Amniotic epithelial cell (primary cell): ENCODE results near the gene TMEM258.

Source experiments
- DNase-seq: peaks from one replicate; pipeline ENCODE4 v3.0.0-alpha.2; 2010; ENCODE audit warnings: low read depth

TMEM258 gene

DNA sequence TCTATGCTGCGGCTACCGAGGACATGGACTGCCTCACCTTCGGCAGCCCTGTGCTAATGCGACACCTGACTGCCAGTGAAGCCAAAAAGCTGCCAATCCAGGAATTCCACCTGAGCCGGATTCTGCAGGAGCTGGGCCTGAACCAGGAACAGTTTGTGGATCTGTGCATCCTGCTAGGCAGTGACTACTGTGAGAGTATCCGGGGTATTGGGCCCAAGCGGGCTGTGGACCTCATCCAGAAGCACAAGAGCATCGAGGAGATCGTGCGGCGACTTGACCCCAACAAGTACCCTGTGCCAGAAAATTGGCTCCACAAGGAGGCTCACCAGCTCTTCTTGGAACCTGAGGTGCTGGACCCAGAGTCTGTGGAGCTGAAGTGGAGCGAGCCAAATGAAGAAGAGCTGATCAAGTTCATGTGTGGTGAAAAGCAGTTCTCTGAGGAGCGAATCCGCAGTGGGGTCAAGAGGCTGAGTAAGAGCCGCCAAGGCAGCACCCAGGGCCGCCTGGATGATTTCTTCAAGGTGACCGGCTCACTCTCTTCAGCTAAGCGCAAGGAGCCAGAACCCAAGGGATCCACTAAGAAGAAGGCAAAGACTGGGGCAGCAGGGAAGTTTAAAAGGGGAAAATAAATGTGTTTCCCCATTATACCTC, 3.6 kb upstream of the TMEM258 start:
- no peak for DNase-seq

DNA sequence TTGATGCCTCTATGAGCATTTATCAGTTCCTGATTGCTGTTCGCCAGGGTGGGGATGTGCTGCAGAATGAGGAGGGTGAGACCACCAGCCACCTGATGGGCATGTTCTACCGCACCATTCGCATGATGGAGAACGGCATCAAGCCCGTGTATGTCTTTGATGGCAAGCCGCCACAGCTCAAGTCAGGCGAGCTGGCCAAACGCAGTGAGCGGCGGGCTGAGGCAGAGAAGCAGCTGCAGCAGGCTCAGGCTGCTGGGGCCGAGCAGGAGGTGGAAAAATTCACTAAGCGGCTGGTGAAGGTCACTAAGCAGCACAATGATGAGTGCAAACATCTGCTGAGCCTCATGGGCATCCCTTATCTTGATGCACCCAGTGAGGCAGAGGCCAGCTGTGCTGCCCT, 3.1 kb upstream of the TMEM258 start:
- DNase-seq, result no peak

DNA sequence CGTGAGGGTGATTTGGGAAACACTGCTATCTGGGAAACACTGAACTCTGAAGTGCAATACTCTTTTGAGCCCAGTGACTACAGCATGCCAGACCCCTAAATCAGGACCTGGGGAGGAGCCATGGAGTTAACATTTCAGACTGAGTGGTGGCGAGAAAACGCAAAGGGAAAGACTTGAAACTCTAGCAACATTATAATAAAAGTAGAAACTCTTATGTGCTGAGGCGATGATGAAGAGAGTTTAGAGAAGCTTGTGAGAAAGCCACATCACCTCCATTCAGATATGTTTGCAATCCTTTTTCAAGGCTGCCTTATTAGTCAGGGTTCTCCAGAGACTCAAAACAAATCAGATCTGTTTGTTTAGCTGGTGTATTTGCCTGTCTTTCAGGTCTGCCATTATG, 2.2 kb upstream of the TMEM258 start:
- no peak for DNase-seq

DNA sequence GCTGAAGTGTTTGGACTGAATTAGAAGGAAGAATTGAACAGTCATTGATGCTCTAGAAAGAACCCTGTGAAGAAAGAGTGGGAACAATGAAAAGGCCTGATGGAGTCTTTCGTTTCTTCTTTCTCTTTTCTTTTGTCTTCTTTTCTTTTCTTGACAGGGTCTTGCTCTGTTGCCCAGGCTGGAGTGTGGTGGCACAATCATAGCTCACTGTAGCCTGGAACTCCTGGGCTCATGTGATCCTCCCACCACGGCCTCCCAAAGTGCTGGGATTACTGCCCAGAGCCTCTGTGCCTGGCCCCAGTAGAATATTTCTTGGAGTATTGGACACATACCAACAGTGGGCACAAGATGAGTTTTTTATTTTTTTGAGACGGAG, 1.4 kb upstream of the TMEM258 start:
- DNase-seq, result no peak

DNA sequence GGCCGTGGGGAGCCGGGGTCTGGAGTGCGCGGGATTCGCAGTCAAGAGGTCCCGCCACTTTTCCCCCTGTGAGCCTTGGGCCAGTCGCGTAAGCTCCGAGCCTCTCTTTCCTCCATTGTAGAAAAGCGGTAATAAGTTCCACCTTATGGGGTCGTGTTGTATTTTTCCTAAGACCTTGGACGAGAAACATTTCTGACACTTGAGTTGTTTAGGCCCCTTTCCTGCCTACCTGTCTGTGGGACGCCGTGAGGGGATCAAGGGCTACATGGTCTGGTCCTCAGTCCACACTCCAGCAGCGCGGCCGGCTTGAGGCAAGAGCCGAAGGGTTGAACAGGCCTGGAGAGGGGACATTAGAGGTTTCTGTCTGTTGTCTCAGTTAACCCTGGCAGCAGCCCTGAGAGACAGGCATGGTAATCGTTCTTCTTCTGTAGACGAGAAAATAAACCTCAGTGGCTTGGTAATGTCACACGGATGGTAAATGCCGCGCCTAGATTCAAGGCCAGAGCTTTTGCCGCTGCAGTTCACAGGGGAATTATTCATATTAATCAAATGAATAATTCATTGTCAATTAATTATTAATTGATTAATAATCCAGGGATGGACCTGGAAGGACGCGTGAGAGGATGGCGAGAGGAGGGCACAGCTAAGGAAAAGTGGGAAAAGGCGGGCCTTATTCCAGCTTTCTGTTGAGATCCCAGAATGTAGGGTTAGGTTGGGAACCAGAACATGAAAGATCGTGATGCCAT, 857 bp upstream of the TMEM258 start:
- no peak for DNase-seq

DNA sequence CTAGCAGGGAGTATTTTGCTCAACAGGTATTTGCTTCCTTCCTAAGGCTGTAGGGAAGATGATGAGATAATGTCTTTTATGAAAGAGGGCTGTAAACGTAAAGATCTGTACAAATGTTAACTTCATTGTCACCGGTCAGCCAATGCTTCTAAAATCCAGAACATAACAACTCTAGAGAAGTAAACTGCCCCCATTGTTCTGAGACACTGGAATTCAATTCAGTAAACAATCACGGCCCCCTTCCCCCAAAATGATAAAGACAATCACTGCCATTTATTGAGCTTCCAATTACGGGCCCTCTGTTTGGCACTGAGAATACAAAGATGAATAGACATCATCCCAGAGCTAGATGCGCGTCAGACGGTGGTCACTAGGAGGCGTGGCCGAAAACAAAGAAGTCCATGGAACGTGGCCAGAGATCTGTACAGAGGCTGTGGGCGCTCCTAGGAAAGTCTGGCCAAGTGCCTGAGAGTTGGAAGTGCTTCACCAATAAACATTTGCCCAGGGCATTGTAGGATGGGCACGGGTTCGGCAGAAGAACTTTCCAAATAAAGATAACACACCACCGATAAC, 576 bp downstream of the TMEM258 start:
- peak; percentile 89 for DNase-seq

DNA sequence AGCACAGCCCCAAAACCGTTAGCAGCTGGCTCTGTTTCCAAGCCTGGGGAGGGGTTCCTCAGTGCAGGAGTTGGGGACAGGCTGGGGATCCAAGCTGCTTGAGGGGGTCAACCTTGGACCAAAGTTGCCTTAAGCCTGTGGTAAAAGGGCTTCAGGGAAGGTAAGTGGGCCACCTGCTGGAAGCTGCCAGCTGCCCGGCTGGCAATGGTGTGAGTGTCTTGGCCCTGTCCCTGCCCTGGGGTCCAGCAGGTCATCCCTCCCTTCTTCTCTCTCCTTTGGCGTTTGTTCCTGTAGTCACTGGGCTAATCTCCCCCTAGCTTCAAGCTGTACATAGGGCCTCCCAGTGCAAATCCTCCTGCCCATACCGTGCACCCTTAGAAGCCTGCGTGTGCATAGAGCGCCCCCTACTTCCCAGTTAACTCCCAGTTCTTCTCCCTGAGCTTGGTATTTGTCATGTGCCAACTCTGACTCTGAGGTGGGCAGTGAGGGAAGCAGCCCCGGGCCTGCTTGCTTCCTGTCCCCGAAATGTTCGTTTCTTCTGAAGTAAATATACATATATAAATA, 4.4 kb downstream of the TMEM258 start:
- peak; percentile 89 for DNase-seq

DNA sequence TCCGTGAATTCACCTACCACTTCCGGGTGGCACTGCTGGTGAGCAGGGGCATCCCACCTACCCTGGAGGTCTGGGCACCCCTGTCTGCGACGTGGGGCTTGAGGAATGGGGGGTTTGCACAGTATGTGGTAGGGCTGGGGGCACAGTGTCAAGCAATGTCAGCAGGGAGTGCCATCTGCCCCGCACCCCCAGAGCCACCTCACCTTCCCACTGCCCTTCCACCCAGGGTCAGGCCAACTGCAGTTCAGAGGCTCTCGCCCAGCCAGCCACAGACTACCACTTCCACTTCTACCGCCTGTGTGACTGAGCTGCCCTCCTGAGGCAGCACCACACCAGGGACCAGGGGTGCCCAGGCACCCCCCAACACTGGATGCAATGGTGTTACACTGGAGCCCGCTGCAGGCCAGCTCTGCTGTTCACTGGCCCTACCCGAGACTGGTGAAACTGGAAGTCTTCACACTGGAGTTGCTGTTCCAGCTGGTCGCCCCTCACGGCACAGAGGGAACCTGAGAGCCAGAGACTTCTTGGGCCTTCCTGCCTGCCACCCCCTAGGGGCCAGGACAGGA, 6.5 kb downstream of the TMEM258 start:
- DNase-seq, result no peak

DNA sequence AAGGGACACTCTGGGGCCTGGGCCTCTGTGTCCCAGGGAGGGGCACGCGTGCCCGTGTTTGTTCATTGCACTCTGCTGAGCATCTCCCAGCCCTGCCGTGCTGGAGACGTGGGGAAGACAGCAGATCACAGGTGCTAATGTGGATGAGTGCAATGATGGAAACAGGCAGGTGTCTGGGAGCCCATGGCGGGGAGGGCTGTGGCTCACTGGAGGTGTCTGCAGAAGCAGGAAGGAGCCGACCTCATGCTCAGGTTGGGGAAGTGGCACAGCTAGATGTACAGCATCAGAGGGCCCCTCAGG, 7.9 kb downstream of the TMEM258 start:
- no peak for DNase-seq

DNA sequence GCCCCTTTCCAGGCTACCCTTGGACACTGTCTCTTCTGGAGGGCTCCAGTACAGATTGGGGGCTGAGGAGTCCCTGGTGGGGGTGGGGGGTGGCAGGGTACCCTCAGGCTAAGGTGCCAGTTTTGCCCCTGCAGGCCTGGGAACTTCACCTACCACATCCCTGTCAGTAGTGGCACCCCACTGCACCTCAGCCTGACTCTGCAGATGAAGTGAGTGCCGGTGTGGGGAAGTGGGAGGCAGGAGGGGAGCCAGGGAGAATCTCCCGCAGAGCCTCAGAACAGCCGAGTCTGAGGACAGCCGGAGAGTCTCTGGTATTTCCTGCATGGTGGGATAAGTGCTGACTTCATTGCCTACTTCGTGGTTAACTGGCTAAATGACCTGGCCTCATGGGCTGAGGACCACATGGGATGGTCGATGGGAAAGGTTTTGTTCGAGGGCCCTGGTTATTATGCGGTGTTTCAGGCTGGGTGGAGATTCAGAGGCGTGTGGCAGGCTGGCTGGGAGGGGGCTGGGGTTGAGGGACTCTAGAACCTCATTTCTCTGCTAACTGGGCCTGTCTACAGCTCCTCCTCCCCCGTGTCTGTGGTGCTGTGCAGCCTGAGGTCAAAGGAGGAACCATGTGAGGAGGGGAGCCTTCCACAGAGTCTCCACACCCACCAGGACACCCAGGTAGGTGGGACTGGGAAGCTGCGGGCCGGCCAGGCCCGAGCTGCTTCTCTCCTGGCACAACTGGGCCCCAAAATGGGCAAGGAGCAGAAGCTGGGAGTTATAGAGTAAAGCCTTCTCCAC, 8.5 kb downstream of the TMEM258 start:
- DNase-seq, result peak; percentile 64

DNA sequence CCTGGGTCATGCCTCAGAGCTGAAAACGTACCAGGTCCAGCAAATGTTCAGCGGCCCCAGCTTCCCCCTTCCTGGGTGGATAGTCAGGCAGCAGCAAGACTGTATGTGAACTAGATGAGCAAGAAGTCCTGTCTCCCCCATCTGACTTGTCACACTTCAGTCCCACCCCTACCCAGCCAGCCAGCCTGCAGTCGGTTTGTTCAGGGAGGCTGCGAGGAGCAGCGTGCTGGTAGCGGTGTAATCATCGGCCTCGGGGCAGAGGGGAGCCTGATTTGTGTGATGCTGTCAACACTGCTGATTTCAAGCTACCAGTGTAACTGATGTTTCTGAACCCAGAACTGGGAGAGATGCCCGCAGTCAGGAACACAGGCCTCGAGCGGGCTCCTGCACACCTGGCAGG, 9.6 kb downstream of the TMEM258 start:
- no peak for DNase-seq

DNA sequence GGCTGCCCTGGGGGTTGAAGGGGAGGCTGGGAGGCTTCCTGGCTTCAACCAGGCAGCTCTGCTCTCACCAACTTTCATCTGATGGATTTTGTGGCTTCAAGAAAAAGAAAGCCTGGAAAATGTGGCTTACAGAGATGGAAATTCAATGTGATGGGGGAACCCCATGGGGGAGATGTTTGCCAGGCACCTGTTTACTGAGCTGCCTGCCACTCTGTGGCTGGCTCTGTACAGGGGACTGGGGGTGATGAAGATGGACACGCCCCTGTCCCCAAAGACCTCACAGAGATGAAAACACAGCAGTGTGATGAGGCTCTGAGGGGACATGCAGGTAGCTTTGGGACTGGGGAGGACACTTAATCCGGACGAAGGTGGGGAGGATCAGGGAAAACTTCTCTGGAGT, 10.1 kb downstream of the TMEM258 start:
- DNase-seq, result no peak

DNA sequence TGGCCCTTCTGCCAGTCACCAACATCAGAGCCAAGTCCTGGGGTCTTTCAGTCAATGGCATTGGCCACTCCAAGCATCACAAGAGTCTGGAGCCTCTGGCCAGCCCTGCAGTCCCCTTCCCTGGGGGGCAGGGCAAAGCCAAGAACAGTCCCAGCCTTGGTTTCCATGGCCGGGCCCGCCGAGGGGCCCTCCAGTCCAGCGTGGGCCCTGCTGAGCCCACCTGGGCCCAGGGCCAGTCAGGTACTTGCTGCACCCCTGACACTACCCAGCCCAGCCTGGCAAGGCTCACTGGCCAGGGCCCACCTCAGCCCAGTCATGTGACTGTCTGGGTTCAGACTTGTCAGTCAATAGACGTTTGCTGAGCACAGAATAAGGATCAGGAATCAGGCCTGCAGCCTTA, 10.8 kb downstream of the TMEM258 start:
- no peak for DNase-seq

DNA sequence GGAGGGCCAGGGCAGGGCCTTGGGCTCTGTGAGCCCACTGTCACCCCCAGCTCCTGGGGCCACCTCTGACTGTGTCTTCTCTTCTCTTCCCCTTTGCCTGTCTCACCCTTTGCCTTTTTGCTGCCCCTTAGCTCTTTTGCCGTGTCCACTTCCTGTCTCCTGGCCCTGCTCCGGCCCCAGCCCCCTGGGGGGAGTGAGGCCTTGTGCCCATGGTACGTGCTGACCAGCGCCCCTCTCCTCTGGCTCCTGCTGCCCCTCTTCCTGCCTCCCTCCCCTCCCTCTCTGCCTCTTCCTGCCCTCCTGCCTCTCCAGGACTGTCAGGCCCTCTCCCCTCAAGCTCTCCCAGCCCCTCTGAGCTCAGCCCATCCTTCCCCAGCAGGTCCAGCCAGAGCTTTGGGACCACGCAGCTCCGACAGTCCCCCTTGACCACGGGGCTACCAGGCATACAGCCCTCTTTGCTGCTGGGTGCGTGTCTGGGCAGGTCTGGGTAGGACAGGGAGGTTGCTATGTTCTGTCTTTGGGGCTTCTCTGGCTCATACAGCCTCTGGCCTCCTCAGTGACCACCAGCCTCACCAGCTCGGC, 11.7 kb downstream of the TMEM258 start:
- DNase-seq, result no peak

DNA sequence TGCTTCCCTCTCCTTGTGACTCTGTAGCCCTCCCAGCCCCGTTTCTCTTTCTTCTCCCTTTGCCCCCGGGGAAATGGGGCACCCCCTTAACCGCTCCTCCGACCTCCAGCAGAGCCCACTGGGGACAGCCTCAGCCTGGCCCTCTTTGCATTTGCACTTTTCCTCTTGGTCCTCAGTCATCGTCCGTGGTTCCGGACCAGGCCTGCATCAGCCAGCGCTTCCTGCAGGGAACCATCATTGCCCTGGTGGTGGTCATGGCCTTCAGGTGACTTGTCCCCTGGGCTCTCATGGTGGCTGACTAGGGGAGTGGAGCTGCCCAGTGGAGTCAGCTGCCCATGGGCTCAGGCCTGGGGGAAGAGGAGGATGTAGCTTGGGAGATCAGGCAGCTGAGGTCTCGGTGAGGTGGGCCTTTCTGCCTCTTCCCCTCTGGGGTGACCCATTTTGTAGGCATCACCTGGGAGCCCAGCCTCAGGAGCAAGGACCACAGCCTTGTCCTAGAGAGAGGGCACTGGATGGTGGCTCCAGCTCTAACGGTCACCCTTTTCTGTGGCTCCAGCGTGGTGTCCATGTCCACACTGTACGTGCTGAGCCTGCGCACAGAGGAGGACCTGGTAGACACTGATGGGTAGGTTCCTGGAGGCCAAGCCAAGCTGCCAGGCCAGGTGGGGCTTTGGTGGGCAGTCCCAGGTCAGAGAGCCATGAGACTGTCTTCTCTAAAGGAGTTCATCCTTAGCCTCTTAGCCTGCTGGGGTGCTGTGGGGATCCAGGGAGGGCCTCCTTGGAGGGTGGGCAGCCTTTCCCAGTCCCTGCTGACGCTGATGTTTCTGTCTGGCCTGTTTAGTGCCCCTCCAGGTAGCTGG, 12.5 kb downstream of the TMEM258 start:
- no peak for DNase-seq

DNA sequence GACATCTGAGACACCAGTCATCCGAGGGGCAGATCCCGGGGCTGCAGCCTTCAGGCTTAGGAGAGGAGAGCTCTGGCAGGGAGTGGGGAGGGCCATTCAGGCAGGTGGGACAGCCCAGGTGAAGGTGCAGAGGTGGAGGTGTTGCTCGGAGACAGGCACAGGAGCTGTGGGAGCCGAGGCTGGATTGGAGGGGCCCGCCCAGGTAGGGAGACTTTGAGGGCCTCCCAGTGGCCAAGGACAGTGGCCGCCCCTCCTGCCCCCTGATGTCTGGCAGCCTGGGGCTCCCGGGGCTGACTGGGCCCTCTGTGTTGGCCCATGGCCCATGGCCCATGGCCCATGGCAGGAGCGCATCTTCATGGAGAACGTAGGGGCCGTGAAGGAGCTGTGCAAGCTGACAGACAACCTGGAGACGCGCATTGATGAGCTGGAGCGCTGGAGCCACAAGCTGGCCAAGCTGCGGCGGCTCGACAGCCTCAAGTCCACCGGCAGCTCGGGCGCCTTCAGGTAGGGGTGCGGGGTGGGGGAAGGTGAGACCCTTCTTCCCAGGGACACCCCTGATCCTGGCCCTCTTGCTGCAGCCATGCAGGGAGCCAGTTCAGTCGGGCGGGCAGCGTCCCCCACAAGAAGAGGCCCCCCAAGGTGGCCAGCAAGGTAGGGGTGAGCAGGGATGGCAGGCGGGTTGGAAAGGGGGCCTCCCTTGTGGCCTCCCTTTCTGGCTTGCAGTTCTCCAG, 13.3 kb downstream of the TMEM258 start:
- DNase-seq, result no peak

DNA sequence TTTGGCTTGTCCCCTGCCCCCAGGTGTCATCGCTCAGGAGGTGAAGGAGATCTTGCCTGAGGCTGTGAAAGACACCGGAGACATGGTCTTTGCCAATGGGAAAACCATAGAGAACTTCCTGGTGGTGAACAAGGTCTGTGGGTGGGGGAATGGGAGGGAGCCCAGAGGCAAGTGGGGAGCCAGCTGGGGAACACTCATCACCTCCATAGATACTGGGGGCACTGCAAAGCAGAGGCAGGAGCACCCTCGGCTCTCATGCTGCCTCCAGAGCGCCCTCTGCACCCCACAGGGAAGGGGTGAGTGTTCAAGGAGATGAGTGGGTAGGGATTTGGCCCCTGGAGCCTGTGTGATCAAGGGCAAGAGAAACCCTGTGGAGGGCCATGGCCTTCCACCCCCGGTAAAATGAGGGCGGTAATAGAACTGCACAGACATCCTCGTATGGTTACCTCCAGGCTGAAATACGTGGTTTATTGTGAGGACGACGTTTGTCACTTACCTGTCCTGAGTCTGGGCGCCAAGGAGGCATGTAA, 14.0 kb downstream of the TMEM258 start:
- no peak for DNase-seq

DNA sequence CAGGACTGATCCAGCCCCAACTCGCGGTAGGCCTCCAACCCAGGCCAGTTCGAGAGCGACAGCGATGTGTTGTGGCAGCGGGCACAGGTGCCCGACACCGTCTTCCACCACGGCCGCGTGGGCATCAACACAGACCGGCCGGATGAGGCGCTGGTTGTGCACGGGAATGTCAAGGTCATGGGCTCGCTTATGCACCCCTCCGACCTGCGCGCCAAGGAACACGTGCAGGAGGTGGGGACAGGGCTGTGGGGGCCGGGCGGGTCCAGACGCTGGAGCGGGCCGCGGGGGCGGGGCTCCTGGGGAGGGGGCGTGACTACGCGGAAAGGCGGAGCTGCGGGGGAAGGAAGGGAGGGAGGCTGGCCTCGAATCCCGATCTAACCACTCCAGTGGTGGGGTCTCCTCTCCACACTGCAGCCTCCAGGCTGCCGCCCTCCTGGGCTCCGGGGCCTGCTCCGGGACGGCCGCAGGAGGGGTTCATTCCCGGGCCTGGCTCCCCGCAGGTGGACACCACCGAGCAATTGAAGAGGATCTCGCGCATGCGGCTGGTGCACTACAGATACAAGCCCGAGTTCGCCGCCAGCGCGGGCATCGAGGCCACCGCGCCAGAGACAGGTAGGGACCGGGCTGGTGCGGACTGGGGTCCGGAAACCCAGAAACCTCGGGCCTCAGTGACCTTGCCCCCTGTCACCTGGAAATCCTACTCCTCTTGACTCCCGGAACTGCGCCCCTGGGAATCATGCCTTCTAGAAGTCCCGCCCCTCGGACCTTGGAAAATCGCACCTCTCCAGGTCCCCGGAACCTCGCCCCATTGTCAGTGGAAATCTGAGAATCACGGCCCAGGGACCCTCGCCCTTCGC, 14.9 kb downstream of the TMEM258 start:
- DNase-seq, result peak; percentile 63

DNA sequence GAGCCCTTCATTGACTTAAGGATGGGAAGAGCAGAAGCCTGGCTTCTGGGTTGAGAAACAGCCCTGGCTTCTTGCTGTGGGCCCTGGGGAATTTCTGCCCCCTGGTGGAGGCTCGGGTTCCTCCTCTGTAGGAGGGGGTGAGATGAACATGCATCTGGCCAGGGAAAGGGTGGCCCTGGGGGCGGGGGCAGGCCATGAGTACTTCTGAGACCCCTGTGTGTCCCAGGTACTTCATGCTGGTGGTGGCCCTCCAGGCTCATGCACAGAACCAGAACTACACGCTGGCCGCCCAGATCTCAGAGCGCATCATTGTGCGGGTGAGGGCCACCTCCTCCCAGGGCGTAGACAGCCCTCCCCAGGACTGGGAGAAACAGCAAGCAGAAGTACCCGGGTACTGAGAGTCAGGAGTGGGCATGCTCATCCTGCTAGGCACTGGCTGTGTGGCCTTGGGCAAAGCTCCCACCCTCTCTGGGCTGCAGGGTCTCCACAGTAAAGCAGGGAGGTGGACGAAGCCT, 15.8 kb downstream of the TMEM258 start:
- peak; percentile 79 for DNase-seq
